Neural progenitor cell (in vitro differentiated cells): Measurements from ENCODE around the gene HSPB8.

Experiments used
- CTCF ChIP-seq: fragments of 200-600 bp; sonication (generic); IDR thresholded peaks from 2 replicates; pipeline ENCODE4 v1.5.1; 2017; ENCODE audit warnings: antibody characterized with exemption, mild to moderate bottlenecking
- EZH2 ChIP-seq: fragments of 200-600 bp; sonication (generic); IDR thresholded peaks from 2 replicates; pipeline ENCODE4 v1.6.1; 2017; ENCODE audit warnings: antibody characterized with exemption, mild to moderate bottlenecking, moderate library complexity

- TF ChIP-seq CTCF (no peak), EZH2 (no peak)
Measured at GRCh38 chr12:119139448-119139847, 39.3 kb upstream of the HSPB8 start.
